Measurements from ENCODE around the gene CCNE1.

Gene CCNE1

GRCh38 chr19:29811125-29812079, at the start of gene CCNE1:
Gene CCNE1, plus strand, starts transcription at chr19:29811991. Its CDS starts 565 bp downstream, at chr19:29812556.
- DNase-seq = peak; percentile 25

- no peak for DNase-seq
Measured at GRCh38 chr19:29763196-29763595, 48.6 kb upstream of the CCNE1 start.

GRCh38 chr19:29764361-29764760, 47.4 kb upstream of the CCNE1 start:
- DNase-seq = no peak

GRCh38 chr19:29766100-29766499, 45.7 kb upstream of the CCNE1 start:
- no peak for DNase-seq

- DNase-seq = no peak
Measured at GRCh38 chr19:29767039-29767735, 44.6 kb upstream of the CCNE1 start.

- no peak for DNase-seq
Measured at GRCh38 chr19:29768166-29768565, 43.6 kb upstream of the CCNE1 start.

DNA sequence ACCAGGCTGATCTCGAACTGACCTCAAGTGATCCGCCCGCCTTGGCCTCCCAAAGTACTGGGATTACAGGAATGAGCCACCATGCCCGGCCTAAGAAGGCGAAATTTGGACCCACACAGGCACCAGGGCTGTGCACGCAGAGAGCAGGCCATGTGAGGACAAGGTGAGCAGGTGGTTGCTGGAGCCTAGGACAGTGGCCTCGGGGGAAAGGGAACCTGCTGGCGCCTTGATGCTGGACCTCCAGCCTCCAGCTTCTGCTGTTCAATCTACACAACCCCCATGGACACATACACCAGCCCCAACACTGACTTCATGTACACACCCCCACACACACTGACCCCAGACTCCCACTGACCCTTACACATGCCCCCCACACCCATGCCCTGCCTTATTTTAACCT, 41.8 kb upstream of the CCNE1 start:
- no peak for DNase-seq

- DNase-seq = no peak
Measured at GRCh38 chr19:29770648-29771047, 41.1 kb upstream of the CCNE1 start.

DNA sequence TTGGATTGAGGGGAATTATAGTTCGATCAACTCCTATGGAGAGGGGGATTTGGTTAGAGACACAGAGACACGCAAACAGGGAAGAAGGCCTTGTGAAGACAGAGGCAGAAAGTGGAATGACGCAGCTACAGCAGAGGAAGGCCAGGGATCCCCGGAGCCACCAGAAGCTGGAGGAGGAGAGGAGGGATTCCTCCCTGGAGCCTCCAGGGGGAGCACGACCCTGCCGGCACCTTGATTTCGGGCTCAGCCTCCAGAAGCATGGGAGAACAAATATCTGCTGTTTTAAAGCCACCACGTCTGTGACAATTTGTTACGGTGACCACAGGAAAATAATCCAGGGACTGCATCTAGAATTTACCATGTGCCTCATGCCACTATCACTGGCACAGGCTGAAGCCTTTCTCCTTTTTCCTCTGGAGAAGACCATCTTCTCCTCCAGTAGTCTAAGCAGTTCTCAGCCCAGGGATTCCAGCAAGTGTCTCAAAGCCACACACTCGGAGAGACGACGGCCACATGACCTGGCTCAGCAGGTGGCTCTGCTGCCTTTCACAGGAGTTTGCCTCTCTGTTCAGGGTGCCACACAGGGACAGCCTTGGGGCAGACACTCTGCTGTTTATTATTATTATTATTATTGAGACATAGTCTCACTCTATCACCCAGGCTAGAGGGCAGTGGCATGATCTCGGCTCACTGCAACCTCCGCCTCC, 39.9 kb upstream of the CCNE1 start:
- no peak for DNase-seq

DNA sequence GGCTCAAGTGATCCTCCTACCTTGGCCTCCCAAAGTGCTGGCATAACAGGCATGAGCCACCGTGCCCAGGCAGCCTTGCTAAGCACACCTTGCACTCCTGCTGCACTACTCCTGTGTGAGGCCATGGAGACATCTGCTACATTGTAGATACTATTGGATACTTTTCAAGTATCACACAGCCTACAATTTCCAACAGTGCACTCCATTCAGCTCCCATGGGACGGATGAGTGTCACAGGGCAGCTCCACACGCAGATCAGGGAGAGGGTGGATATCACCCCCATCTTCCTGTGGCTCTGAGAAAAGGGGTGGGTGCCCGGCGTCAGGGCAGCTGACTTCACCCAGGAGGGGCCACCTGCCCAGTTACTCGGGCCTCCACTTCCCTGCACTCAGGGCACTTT, 39.1 kb upstream of the CCNE1 start:
- no peak for DNase-seq

GRCh38 chr19:29773141-29773540, 38.6 kb upstream of the CCNE1 start:
- DNase-seq = no peak

- DNase-seq = no peak
Measured at GRCh38 chr19:29774126-29774525, 37.7 kb upstream of the CCNE1 start.

- DNase-seq = no peak
Measured at GRCh38 chr19:29777781-29778309, 33.9 kb upstream of the CCNE1 start.

GRCh38 chr19:29779921-29780320, 31.9 kb upstream of the CCNE1 start:
- no peak for DNase-seq

DNA sequence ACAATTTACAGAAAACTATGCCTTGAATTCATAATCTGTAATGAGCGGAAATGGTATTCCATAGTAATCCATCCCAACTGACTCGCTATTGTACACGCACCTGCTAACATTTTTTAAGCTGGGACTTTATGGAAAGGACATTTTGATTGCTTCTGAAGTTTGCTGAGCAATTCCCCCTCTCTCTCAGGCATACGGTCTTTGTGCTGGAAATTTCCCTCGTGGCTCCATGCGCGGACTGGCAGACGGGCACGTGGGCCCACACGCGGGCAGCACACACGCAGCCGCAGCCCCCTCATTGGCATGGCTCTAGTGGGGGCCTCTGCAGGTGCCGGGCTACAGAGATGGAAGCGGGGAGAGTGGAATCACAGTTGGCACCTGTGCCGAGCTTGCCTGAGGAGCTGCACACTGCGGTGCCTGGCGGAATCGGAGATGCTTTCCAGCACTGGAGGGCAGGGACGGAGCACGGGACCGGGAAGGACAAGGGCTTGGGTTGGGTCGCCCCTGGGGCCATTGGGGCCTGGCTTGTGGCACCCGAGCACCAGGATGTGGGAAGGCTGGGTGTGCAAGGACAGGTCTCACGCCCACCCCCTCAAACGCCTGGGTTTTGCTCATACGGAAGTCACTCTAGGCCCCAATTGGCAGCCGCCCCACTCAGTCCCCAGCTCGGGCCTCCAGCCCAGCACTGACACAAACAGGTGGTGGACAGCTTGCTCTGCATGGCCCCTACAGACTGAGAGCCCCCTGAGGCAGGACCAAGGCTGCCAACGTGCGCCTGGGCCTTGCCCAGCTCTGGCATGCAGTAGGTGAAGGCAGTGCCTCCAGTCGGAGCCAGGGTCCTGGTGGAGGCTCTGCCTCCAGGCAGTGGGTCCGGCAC, 30.2 kb upstream of the CCNE1 start:
- DNase-seq = no peak

DNA sequence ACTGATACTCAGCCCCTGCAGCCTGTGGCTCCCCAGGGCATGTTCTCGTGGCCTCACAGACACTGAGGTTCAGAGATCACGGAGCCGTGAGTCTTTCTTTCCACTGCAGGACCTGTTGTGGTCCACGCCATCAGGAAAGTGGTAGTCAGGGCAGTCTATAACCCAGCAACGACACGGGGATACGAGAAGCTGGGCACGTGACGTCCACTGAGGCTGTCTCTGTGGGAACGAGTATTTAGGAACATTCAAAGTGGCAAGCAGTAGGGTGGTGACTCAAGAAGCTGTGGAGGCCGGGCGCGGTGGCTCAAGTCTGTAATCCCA, 29.6 kb upstream of the CCNE1 start:
- DNase-seq = no peak

DNA sequence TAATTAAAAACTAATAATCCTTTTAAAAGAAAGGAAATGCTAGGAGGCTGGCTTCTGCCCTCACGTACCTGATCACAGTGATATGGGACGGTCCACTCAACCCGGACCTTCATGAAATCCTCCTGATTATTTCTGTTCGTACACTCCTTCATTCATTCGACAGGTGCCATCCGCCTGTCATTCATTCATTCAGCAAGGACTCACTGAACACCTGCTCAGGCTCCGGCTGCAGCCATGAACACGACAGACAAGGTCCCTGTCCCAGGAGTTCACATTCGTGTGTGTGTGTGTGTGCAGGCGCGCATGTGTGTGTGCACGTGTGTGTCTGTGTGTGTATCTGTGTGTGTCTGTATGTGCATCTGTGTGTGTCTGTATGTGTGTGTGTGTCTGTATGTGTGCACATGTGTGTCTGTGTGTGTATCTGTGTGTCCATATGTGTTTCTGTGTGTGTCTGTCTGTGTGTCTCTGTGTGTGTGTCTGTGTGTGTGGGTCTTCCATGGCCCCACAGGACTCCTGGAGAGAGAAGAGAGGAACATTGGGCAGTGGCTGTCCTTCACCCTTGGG, 28.1 kb upstream of the CCNE1 start:
- DNase-seq = no peak

DNA sequence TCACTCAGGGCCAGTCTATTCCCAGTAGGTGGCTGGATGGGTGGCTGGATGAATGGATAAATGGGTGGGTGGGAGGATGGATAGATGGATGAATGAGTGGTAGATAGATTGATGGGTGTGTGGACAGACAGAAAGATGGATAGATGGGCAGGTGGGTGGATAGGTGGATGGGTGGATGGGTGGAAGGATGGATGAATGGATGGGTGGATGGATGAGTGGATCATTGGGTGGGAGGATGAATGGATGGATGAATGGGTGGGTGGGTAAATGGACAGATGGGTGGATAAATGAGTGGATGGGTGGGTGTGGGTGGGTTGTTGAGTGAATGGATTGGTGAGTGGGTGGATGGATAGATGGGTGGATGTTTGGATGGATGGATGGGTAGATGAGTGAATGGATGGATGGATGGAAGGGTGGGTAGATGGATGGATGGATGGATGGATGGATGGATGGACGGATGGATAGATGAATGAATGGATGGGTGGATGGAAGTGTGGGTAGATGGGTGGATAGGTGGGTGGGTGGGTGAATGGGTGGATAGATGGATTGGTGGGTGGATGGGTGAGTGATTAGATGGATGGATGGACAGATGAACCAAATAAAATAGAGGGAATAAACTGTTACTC, 27.1 kb upstream of the CCNE1 start:
- DNase-seq = no peak

DNA sequence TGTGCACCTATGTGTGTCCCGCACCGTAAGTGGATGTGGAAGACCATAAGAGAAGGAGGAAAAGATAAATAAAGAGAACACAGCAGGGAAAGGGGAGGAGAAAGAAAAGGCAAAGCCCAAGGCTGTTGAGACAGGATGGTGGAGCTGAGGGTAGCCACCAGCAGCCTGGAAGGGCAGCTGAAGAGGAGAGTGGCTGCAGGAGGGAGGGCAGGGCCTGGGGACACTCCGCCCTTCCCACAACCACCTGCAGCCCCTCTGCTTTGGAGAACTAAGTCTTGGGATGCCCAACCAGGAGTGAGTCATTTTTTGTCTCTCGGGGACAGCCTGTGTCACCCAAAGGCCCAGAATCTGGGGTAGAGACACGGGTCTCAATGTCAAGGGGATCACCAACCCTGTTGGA, 26.4 kb upstream of the CCNE1 start:
- DNase-seq = no peak

DNA sequence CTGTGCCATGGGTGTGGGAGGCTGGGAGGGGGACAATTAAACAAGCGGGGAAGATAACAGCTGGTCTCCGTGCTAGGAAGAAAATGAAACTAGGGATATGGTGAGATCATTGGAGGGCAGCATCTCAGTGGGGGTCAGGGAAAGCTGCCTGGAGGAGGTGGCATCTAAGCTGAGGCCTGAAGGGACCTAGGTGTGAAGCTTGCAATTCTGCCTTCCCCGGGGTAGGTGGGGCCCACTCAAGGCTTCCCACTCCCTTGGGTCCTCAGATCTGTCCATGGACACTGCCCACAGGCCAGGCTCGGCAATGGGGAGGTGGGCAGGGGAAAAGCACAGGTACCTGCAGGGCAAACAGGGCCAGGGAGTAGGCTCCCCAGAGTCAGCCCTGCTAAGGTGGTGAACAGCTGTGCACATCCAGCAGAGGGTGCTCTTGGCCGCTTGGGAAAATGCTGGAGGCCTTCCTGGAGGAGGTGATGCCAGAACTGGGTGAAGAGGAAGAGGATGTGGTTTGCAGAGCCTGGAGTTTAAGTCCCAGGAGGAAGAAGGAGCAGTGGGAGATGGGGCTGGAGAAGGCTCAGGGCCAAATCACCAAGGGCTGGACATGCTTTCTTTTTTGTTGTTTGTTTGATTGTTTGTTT, 25.7 kb upstream of the CCNE1 start:
- DNase-seq = no peak

DNA sequence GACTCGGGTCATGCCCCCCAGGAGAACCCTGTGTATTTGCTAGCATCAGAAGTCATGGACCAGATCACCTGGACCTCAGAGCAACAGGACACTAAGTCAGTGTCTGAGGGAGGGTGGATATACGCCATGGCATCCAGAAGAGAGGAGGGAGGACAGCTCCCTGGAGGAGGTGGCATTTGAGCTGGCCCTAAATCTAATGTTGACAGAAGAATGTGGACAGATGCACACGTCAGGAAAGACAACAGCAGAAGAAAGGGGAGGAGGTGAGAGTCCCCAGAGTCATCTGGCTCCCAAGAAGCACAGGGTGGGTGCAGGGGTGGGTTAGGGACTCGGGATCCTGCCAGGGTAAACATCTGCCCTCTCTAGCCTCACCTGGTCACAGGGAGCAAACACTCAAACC, 24.5 kb upstream of the CCNE1 start:
- no peak for DNase-seq
